Neural progenitor cell (in vitro differentiated cells): ENCODE results near the gene MYO15B. TPM values are rescaled to one million over a fixed set of nuclear protein-coding genes. Genes with fewer than 3 reads are reported as not detected.
A peak's percentile ranks its signal among the peaks of the same experiment; 100 is the strongest.

Experiments used
- DNase-seq: peaks from one replicate; pipeline ENCODE4 v3.0.0-alpha.2; 2016; ENCODE audit warnings: low spot score
- H2AFZ ChIP-seq: fragments of 200-600 bp; sonication (generic); replicated peaks from 2 replicates; pipeline ENCODE4 v1.6.1; 2016; ENCODE audit warnings: antibody characterized with exemption
- H3F3A ChIP-seq: fragments of 200-600 bp; sonication (generic); 2 replicates; pipeline ENCODE4 v1.6.1; 2016; ENCODE audit warnings: antibody characterized with exemption, low read depth
- H3K27ac ChIP-seq: fragments of 200-600 bp; sonication (generic); 2 replicates; pipeline ENCODE4 v1.5.1; 2016; ENCODE audit warnings: mild to moderate bottlenecking
- H3K27me3 ChIP-seq: fragments of 200-600 bp; sonication (generic); 2 replicates; pipeline ENCODE4 v1.6.1; 2016; ENCODE audit warnings: mild to moderate bottlenecking, moderate library complexity
- H3K36me3 ChIP-seq: fragments of 200-600 bp; sonication (generic); 2 replicates; pipeline ENCODE4 v1.5.1; 2016
- H3K4me1 ChIP-seq: fragments of 200-600 bp; sonication (generic); 2 replicates; pipeline ENCODE4 v1.6.1; 2016; ENCODE audit warnings: mixed run types
- H3K4me2 ChIP-seq: fragments of 200-600 bp; sonication (generic); 2 replicates; pipeline ENCODE4 v1.6.1; 2016
- H3K4me3 ChIP-seq: fragments of 200-600 bp; sonication (generic); 2 replicates; pipeline ENCODE4 v1.5.1; 2016
- H3K79me2 ChIP-seq: fragments of 200-600 bp; sonication (generic); 2 replicates; pipeline ENCODE4 v1.6.1; 2016; ENCODE audit warnings: low read depth
- H3K9ac ChIP-seq: fragments of 200-600 bp; sonication (generic); 2 replicates; pipeline ENCODE4 v1.6.1; 2016
- H3K9me3 ChIP-seq: fragments of 200-600 bp; sonication (generic); 2 replicates; pipeline ENCODE4 v1.5.1; 2016; ENCODE audit warnings: low read depth
- H4K20me1 ChIP-seq: fragments of 200-600 bp; sonication (generic); 2 replicates; pipeline ENCODE4 v1.6.1; 2016; ENCODE audit warnings: low read depth
- H3K27ac Mint-ChIP-seq: 3 replicates; pipeline ENCODE4 v1.8.0; 2021; ENCODE audit warnings: mixed read lengths
- H3K27me3 Mint-ChIP-seq: 2 replicates; pipeline ENCODE4 v1.8.0; 2022; ENCODE audit warnings: low read depth, mild to moderate bottlenecking, inconsistent platforms, moderate library complexity, mixed read lengths; ENCODE audit not compliant: insufficient read depth
- H3K36me3 Mint-ChIP-seq: 3 replicates; pipeline ENCODE4 v1.8.0; 2021; ENCODE audit warnings: mixed read lengths
- H3K4me1 Mint-ChIP-seq: 3 replicates; pipeline ENCODE4 v1.8.0; 2021; ENCODE audit warnings: mixed read lengths
- H3K4me3 Mint-ChIP-seq: 3 replicates; pipeline ENCODE4 v1.8.0; 2021; ENCODE audit warnings: mild to moderate bottlenecking, moderate library complexity, mixed read lengths
- H3K9me3 Mint-ChIP-seq: 3 replicates; pipeline ENCODE4 v1.8.0; 2020; ENCODE audit warnings: mixed read lengths
- EZH2 ChIP-seq: fragments of 200-600 bp; sonication (generic); IDR thresholded peaks from 2 replicates; pipeline ENCODE4 v1.6.1; 2017; ENCODE audit warnings: antibody characterized with exemption, mild to moderate bottlenecking, moderate library complexity
- EZH2phosphoT487 ChIP-seq: fragments of 200-600 bp; sonication (generic); IDR thresholded peaks from 2 replicates; pipeline ENCODE4 v1.6.1; 2017; ENCODE audit warnings: antibody characterized with exemption
- total RNA-seq: library from RNA; depleted of rRNA; stranded (reverse); fragments of >200 nt; gene quantifications from 2 replicates; pipeline ENCODE4 v1.2.3, GENCODE V29; 2015; ENCODE audit warnings: low replicate concordance
- TF ChIP-seq, protein P1 (sequence below): fragments of 200-600 bp; sonication (generic); IDR thresholded peaks from 2 replicates; pipeline ENCODE4 v1.5.1; 2017; ENCODE audit warnings: antibody characterized with exemption, mild to moderate bottlenecking

The MYO15B gene
- total RNA-seq, 1 donor from 2014 or later = 10.2 TPM

DNA sequence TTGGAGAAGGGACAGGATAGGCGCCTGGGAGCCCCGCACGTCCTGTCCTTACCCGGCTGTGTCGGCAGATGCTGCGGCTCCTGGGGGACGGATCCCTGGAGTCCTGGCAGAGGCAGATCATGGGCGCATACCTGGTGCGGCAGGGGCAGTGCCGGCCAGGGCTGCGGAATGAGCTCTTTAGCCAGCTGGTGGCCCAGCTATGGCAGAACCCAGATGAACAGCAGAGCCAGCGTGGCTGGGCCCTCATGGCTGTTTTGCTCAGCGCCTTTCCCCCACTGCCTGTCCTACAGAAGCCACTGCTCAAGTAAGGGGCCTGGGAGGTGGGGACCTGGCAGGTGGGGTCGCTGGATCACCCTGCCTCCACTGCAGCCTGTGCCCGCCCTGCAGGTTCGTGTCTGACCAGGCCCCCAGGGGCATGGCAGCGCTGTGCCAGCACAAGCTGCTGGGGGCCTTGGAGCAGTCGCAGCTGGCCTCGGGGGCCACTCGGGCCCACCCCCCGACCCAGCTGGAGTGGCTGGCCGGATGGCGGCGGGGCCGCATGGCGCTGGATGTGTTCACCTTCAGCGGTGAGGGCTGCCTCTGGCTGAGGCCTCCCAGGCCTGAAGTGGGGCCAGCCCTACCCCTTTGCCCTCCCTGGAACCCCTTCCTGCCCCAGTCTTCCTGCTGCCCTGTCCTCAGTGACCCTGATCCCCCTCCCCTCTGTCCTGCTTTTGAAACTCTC lies 25.5 kb downstream of the MYO15B start:
- Mint-ChIP-seq H3K4me3 (no peak overlapping the region), H3K27ac (no peak overlapping the region), H3K27me3 (no peaks in the 10 kb centered on the region), H3K36me3 (no peaks in the 10 kb centered on the region), H3K9me3 (no peaks in the 10 kb centered on the region), H3K4me1 (no peaks in the 10 kb centered on the region)
- no peaks in the 10 kb centered on the region for H3K27me3 ChIP-seq
- H2AFZ ChIP-seq = no peak overlapping the region
- no peaks in the 10 kb centered on the region for H3F3A ChIP-seq
- H4K20me1 ChIP-seq = no peaks in the 10 kb centered on the region
- peaks cover 12% of the 10 kb centered on the region for H3K4me1 ChIP-seq
- H3K79me2 ChIP-seq = no peaks in the 10 kb centered on the region
- TF ChIP-seq EZH2phosphoT487 = no peak
- no peak for TF ChIP-seq EZH2
- TF ChIP-seq, protein P1, sequence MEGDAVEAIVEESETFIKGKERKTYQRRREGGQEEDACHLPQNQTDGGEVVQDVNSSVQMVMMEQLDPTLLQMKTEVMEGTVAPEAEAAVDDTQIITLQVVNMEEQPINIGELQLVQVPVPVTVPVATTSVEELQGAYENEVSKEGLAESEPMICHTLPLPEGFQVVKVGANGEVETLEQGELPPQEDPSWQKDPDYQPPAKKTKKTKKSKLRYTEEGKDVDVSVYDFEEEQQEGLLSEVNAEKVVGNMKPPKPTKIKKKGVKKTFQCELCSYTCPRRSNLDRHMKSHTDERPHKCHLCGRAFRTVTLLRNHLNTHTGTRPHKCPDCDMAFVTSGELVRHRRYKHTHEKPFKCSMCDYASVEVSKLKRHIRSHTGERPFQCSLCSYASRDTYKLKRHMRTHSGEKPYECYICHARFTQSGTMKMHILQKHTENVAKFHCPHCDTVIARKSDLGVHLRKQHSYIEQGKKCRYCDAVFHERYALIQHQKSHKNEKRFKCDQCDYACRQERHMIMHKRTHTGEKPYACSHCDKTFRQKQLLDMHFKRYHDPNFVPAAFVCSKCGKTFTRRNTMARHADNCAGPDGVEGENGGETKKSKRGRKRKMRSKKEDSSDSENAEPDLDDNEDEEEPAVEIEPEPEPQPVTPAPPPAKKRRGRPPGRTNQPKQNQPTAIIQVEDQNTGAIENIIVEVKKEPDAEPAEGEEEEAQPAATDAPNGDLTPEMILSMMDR = no peak
- H3K36me3 ChIP-seq = no peaks in the 10 kb centered on the region
- no peak overlapping the region for H3K27ac ChIP-seq
- no peak overlapping the region for H3K4me2 ChIP-seq
- no peak for DNase-seq
- no peak overlapping the region for H3K4me3 ChIP-seq
- H3K9ac ChIP-seq = no peak overlapping the region
- H3K9me3 ChIP-seq = no peaks in the 10 kb centered on the region

DNA sequence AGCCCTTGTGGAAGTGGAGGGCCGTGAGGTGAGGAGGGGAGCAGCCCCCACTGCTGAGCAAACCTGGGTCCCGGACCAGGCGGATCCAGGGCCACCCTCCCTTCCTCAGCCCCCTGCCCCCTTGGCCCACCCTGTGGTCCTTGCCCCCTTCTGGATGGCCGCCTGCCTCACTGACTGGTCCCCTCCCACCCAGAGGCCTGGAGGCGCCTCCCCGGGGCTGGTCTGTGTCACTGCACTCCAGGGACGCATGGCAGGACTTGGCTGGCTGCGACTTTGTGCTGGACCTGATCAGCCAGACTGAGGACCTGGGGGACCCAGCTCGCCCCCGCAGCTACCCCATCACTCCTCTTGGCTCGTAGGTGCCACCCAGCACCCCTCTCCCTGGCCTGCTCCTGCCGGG lies 26.4 kb downstream of the MYO15B start:
- Histone ChIP-seq H3K4me1 (peaks cover 12% of the 10 kb centered on the region), H4K20me1 (no peaks in the 10 kb centered on the region), H3F3A (no peaks in the 10 kb centered on the region), H3K9me3 (no peaks in the 10 kb centered on the region), H2AFZ (no peak overlapping the region), H3K4me3 (no peak overlapping the region), H3K27me3 (no peaks in the 10 kb centered on the region), H3K79me2 (no peaks in the 10 kb centered on the region), H3K36me3 (no peaks in the 10 kb centered on the region), H3K27ac (no peak overlapping the region), H3K9ac (no peak overlapping the region), H3K4me2 (no peak overlapping the region)
- Mint-ChIP-seq H3K4me1 (no peaks in the 10 kb centered on the region), H3K27me3 (no peaks in the 10 kb centered on the region), H3K36me3 (no peaks in the 10 kb centered on the region), H3K4me3 (no peak overlapping the region), H3K27ac (no peak overlapping the region), H3K9me3 (no peaks in the 10 kb centered on the region)
- TF ChIP-seq, protein P1 = peak; percentile 21
- TF ChIP-seq EZH2phosphoT487 = no peak
- no peak for TF ChIP-seq EZH2
- peak; percentile 47 for DNase-seq

DNA sequence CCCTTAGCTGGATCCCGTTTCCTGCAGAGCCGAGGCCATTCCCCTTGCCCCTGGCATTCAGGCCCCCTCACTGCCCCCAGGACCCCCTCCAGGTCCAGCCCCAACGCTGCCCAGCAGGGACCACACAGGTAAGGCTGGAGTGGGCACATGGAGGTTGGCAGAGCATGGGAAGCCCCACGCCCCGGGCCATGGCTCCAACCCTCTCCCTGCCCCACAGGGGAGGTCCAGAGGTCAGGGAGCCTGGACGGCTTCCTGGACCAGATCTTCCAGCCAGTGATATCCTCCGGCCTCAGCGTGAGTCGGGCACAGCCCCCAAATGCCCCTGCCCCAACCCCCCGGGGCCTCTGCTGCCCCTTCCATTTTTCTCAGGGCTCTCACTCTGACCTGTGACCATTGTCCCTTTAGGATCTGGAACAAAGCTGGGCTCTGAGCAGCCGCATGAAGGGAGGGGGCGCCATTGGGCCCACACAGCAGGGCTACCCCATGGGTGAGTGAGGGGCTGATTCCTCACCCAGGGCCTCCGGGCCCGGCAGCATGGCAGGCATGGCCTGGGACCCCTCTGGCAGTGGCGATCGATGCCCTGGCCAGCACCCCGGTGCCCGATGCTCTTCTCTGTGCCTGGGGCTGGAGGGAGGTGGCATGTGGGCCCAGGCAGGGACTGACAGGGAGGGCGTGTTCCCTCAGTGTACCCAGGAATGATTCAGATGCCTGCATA lies 27.1 kb downstream of the MYO15B start:
- H3K27ac Mint-ChIP-seq = no peak overlapping the region
- no peak overlapping the region for H3K4me3 Mint-ChIP-seq
- peaks cover 1% of the 10 kb centered on the region for H3K27me3 Mint-ChIP-seq
- Histone ChIP-seq H3K27me3 (no peaks in the 10 kb centered on the region), H3K36me3 (no peaks in the 10 kb centered on the region), H4K20me1 (no peaks in the 10 kb centered on the region), H3K4me1 (peaks cover 12% of the 10 kb centered on the region), H3K9ac (no peak overlapping the region), H2AFZ (no peak overlapping the region), H3F3A (no peaks in the 10 kb centered on the region), H3K4me2 (peak overlapping the region; percentile 22), H3K27ac (no peak overlapping the region), H3K79me2 (no peaks in the 10 kb centered on the region), H3K4me3 (no peak overlapping the region), H3K9me3 (no peaks in the 10 kb centered on the region)
- no peaks in the 10 kb centered on the region for H3K4me1 Mint-ChIP-seq
- no peak for TF ChIP-seq EZH2
- TF ChIP-seq, protein P1 = peak; percentile 19
- H3K9me3 Mint-ChIP-seq = no peaks in the 10 kb centered on the region
- H3K36me3 Mint-ChIP-seq = no peaks in the 10 kb centered on the region
- peak; percentile 43 for DNase-seq
